Placental epithelial cell (primary cell): ENCODE measurements around the gene MLLT6. TPM values are rescaled to one million over a fixed set of nuclear protein-coding genes. Genes with fewer than 3 reads are reported as not detected.
A peak's percentile ranks its signal among the peaks of the same experiment; 100 is the strongest.

ENCODE experiments used
- small RNA-seq: library from RNA; depleted of rRNA; stranded (forward); fragments of <200 nt; gene quantifications from one replicate; pipeline ENCODE3, GENCODE V24; 2012
- total RNA-seq: library from RNA; depleted of rRNA; stranded (reverse); fragments of >200 nt; gene quantifications from 2 replicates; pipeline ENCODE4 v1.2.3, GENCODE V29; 2012

Gene MLLT6
- 42.8 and 49.0 TPM in 2 replicates for total RNA-seq

DNA sequence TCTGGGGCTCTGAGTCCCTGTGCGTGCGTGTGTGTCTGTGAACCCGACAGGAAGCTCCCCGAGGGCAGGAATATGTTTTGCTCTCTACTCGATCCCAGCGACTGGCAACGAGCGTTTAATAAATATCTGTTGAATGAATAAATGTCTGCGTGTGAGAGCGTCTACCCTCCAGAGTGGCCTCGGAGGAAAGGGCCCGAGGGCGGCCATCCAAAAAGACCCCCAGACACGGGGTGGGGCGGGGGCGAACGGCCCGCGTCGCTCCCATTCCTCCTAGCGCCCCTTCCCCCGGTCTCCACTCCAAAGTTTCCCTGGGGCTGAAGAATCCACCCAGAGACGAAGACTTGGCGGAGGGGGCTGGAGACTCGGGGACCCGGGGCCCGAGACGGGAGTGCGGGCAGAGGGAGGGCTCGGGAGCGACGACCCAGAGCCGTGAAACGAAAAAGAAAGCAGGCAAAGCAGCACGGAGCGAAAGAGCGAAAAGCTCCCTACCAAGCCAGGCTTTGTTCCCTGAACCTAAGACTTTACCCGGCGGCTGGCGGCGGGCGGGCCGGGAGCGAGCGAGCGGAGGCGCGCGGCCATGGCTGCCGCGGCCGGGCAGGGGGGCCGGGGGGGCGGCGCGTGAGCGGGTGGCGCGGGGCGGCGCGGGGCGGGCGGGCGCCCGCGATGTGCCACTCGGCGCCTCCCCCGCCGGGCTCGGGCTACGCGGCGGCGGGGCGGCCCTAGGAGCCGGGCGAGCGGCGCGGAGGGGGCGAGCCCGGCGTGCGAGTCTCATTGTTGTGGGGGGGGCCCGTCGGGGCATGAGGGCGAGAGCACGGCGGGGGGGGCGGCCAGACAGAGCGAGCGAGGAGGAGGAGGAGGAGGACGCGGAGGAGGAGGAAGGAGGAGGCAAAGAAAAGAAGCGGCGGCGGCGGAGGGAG lies at the start of gene MLLT6:
Gene MLLT6 (plus strand): TSS at position 668 of the 917 bp plus-strand sequence. CDS start 360 bp downstream, outside the sequence.

GRCh38 chr17:38674749-38675615 lies 30.1 kb upstream of the MLLT6 start, which contains the start of gene EPOP:
EPOP (minus strand) TSS chr17:38674957; CDS start chr17:38674495, 462 bp downstream.

DNA sequence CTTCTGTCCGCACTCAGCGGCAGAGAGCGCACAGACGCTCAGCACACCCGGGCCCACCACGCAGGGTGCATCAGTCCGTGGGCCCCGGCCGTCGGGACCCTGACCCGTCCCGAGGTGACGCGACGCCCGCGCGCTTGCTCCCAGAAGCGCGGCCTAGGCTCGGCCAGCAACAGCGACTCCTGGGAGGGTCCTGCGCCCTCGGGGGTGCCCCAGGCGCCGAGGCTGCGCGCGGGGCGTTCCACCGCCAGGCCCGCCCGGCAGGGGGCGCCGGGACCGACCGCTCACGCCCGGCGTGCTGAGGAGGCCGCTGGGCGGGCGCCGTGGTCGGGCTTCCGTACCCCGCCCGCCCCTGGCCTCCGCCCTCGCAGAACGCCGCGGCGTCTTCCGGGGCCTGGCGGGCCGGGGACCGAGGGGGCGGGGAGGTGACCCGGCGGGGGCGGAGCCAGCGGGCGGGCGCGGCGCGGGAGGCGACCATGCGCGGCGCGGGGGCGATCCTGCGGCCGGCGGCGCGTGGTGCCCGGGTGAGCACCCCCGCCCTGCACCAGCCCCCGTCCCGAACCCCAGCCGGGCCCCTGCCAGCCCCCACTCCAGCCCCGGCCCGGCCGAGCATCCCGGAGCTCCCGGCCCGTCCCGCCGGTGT lies 24.9 kb downstream of the MLLT6 start, which contains the start of gene CISD3:
Gene CISD3 (plus strand): TSS at position 456 of the 640 bp plus-strand sequence. CDS start 18 bp downstream, at position 474.

DNA sequence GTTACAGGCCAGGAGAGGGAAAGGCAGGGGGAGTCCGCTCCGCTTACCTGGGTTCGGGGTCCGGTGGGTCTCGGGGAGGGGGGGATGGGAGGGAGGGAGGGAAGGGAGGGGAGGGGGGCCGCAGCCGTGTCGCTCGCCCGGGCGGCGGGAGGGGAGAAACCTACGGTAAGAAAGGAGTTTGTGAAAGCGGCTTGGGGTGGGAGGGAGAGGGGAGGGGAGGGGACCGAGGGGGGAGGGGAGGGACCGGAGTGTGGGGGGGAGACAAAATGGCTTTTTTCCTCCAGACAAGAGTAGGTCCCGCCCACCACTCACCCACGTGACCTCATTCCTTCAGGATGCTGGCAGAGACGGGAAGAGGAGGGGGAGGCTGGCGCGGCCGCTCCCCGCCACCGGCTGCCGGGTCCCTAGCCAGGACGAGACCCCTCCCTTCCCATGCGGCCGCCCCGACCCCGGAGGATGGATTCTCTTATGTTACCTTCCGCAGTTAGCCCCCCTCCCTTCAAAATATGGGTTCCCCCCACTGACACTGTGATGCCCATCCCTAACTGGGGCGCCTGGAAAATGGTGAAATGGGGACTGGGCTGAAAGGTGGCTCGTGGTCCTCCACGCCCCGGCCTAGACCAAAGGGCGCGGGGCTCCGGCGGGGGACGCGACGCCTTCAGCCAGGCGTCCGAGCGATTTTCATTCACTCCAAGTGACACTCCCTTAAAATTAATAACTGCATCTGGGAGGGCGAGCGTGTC lies 43.2 kb downstream of the MLLT6 start, which contains the start of gene PCGF2:
Gene PCGF2 (minus strand): TSS at position 188 of the 743 bp plus-strand sequence. CDS start 7,934 bp downstream, outside the sequence.

DNA sequence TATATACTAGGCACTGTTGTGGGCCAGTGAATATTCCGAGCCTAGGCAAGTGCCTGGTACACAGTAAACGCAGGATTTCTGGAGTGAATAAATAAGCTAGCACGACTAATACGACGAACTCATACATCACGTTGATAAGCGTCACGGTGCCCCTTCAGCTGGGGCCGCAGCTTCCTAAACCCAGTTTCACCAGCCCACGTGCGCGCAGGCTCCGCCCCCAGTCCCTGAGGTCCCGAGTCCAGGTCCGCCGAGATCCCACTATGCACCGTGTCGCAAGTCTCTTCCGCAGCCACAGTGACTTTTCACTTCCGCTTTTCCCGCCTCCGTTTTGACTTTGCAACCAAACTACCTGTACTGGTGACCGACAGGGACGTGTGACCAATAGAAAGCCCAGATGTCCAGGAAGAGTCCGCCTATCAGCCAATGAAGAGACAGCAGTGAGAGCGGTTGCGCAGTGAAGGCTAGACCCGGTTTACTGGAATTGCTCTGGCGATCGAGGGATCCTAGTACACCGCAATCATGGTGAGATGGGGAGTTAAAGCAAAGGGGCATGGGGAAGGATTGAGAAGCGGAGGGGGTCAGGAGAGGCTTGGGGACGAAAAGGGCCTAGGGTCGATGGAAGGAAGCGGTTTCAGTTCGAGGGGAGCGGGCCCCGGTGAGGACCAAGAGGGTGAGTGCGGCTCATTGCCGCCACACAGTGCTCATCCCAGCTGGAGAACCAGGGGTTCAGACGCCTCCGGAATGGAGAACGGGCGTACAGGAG lies 47.4 kb downstream of the MLLT6 start, which contains the start of gene PSMB3:
Gene PSMB3 (plus strand): TSS at position 434 of the 763 bp plus-strand sequence. CDS start 86 bp downstream, at position 520.

Small RNAs within 50 kb of the gene (small RNA-seq; reads per million reads assigned to genes)
- gene MIR4726 (not detected), gene MIR4734 (not detected), gene RNA5SP440 (0.32 reads per million, percentile 8 among the genes with 10 or more reads in this experiment), gene RNU6-866P (not detected)

Other genes starting within 250 kb of the MLLT6 start
- gene SRCIN1, start 99.3 kb upstream of the MLLT6 start, total RNA-seq = 0.22 TPM in 1 of 2 replicates, not detected in the other
- 2.4 and 6.2 TPM in 2 replicates for gene EPOP, start 30.3 kb upstream of the MLLT6 start, total RNA-seq
- 3.5 and 4.3 TPM in 2 replicates for gene CISD3, start 25.1 kb downstream of the MLLT6 start, total RNA-seq
- gene PCGF2, start 43.1 kb downstream of the MLLT6 start, total RNA-seq = 3.4 and 6.3 TPM in 2 replicates
- 150 and 406 TPM in 2 replicates for gene PSMB3, start 47.5 kb downstream of the MLLT6 start, total RNA-seq
- 36.5 and 39.0 TPM in 2 replicates for gene PIP4K2B, start 94.3 kb downstream of the MLLT6 start, total RNA-seq
- 5.1 and 12.2 TPM in 2 replicates for gene CWC25, start 120.0 kb downstream of the MLLT6 start, total RNA-seq
- gene RPL23, start 148.4 kb downstream of the MLLT6 start, total RNA-seq = 684 and 1,544 TPM in 2 replicates
- 243 and 373 TPM in 2 replicates for gene LASP1, start 164.8 kb downstream of the MLLT6 start, total RNA-seq